GM12864 (cell line): ENCODE measurements around the gene TMCO6.

Source experiments
- DNase-seq: peaks from one replicate; pipeline ENCODE4 v3.0.0-alpha.2; 2011; ENCODE audit warnings: low read depth
- H3K4me3 ChIP-seq: 2 replicates; pipeline ENCODE4 v1.5.1; 2011; ENCODE audit warnings: mild to moderate bottlenecking, low read depth, low read length, control low read depth
- TF ChIP-seq, protein P1 (sequence below): IDR thresholded peaks from 2 replicates; pipeline ENCODE4 v1.5.1; 2011; ENCODE audit warnings: low read depth, mild to moderate bottlenecking, moderate library complexity, low read length, control low read depth, inconsistent platforms; ENCODE audit errors: missing control alignments

Gene TMCO6

DNA sequence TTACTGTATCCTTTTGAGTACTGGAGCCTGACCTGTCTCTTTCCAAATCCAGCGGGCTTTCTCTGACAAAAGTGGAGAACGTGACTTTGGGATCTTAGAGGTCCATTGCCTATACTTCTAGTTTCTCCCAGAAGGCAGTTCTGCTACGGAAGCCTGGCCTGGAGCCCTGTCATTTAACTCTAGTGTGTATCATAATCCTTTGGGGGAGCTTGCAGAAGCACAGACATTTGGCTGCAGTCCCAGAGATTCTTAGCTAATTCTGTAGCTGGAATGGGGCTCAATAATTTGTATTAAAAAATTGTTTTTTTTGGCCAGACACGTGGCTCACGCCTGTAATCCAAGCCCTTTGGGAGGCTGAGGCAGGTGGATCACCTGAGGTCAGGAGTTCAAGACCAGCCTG lies 55.0 kb downstream of the TMCO6 start:
- no peak for DNase-seq
- TF ChIP-seq, protein P1, sequence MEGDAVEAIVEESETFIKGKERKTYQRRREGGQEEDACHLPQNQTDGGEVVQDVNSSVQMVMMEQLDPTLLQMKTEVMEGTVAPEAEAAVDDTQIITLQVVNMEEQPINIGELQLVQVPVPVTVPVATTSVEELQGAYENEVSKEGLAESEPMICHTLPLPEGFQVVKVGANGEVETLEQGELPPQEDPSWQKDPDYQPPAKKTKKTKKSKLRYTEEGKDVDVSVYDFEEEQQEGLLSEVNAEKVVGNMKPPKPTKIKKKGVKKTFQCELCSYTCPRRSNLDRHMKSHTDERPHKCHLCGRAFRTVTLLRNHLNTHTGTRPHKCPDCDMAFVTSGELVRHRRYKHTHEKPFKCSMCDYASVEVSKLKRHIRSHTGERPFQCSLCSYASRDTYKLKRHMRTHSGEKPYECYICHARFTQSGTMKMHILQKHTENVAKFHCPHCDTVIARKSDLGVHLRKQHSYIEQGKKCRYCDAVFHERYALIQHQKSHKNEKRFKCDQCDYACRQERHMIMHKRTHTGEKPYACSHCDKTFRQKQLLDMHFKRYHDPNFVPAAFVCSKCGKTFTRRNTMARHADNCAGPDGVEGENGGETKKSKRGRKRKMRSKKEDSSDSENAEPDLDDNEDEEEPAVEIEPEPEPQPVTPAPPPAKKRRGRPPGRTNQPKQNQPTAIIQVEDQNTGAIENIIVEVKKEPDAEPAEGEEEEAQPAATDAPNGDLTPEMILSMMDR, result no peak
- H3K4me3 ChIP-seq, result no peak overlapping the region
